NCI-H2081 (cell line): ENCODE measurements around the gene KLHL6.
"Not testable (repeated sequence)": the region's sequence is repeated elsewhere in the genome, so short reads cannot be mapped to it uniquely, and the experiment has no call there.

Experiments
- DNase-seq, 2 experiments: peaks; one replicate each; lab custom pipeline; 2025; lab: John Stamatoyannopoulos, UW

Gene KLHL6

DNA sequence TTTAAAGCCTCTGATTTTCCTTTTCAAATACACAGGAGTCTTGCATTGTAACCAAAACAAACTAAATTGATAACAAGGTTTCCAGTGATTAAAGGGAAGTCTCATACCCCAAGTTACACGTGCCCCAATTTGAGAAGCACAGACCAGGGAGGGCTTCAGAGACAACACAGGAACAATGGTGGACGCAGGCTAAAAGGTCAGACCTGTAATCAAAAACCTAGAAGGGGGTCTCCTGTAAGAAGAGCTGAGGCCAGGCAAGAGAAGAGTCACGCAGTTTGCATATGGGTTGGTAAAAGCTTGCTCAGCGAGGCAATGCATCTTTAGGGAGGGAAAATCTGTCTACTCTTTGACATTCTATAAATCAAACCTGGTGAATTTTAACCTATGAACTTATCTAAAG is 68.5 kb downstream of the KLHL6 start:
- DNase-seq = no peak

DNA sequence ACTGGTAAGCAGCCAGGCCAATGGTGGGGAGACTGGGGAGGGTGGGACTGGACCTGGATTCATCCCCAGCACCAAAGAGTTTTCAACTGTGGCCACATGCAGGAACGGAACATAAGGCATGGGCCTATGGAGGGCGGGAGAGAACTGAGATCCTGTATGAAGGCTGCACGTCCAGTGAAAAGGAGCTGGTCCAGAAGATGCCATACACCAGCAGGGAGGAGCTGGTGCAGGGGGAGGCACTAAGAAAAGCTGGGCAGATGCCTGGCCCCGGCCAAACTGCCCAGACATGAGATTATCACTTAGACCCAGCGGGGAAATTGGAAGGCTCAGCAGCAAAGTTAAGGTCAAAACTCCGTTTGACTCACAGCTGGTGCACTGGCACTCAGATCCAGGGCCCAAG is 69.0 kb downstream of the KLHL6 start:
- DNase-seq = no peak

DNA sequence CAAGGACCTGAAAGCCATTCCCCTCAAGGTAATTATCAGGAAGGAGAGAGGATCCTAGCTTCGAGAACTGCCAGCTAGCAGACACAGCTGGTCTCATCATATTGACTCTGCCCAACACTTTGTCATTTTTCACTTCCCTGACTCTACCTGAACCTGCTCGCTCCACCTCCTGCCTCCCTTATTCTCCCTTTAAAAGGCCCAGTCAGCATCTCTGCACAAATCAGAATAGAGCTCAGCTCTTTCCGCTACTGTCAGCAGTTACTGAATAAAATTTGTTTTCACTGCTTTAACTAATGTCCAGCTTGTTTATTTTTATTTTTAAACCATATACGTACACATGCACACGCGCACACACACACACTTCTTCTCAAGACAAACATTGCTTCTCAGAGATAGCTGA is 69.9 kb downstream of the KLHL6 start:
- no peak for DNase-seq

DNA sequence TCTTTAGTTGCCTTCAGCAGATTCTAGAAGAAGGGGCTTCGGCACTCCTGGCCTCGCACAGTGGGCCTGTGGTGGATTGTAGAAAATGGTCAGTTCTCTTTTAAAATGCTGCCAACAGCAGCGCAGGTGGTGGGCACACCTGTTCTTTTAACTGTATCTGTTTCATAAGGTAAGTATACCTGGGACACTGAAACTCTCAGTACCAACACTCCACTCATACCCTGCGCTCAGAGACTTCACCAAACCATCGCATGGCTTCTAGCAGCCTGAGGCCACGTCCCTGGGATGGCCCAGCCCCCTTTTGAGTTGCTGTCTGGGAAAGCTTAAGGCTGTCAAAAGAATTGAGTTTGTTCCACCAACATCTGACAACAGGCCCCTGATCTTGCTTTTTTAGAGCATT is 70.4 kb downstream of the KLHL6 start:
- DNase-seq = no peak

DNA sequence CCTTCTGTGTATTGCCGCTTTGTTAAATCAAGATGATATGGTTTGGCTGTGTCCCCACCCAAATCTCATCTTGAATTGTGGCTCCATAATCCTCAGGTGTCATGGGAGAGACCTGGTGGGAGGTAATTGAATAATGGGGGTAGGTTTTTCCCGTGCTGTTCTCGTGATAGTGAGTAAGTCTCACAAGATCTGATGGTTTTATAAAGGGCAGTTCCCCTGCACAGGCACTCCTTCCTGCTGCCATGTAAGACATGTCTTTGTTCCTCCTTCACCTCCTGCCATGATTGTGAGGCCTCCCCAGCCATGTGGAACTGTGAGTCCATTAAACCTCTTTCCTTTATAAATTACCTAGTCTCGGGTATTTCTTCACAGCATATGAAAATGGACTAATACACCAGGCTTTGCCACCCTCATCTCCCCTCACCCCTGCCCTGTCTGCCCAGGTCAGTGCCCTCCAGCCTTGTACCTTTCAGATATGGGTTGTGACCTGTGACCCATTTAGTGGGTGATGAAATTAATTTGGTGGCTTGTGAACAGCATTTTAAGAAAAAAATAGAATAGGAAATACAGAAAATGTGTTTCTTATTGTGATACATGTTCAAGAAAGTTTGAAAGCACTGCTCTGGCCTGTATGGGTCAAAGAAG is 71.0 kb downstream of the KLHL6 start:
- no peak for DNase-seq

DNA sequence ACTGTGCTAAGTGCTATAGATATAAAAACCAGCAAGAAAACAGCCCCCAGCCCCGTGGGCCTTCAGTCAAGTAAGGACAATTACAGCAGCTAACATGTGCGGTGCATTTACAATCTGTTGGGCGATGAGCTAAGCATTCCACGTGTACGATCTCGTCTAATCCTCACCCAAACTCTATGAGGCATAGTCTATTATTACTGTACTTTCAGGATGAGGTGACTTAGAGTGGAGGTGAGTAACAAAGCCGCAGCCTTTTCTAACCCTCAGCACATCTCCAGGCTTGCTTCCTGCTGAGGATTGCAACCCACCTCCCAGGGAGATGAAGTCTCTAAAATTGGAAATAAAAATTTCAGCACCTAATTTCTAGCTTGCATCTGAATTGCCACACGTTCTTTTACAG is 73.9 kb downstream of the KLHL6 start:
- DNase-seq = no peak

DNA sequence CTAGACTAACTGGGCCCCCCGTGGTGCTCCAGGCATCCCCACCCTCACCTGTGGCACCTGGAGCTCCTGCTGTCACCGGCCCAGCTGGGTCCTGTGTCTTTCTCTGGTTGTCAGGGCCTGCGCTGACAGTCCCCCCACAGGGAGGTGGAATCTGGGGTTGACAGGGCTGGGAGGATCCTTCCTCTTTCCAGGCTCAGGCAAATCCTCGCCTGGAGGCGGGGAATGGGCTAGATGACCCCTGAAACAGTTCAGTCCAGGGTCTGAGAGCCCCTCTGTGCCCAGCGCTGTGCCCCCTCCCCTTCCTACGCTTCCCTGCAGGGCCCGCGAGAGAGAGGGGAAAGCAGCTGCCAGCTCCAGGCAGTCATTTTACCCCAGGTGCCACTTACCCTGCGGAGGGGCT is 77.0 kb downstream of the KLHL6 start:
- DNase-seq = peak; percentile 97 to 99

DNA sequence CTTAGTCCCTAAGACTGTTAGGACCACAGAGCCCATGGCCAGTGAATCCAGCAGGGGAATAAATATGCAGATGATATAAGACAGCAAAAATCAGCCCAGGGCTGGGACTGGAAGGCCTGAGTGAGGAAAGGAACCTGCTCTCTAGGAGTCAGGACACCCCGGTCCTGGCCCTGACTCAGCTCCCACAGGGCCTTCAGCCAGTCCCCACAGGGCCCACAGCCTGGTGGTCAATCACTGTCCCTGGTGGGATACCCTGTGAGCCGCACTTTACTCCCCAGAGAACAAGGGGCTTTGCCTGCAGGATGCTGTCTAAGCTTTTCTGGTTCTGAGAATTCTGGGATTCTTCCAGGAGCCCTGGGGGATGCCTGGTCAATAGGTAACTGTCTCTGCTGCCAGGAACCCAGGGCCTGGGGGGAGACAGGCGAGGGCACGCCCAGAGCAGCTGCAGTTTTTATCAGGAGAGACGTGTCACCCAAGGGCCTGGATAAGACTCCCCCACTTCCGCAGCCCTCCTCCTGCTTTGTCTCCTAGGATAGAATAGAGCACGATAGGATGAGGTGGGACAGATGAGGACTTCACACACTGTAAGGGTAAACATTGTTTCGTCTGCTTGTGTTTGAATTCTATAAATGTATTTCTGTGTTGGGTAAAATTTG is 77.6 kb downstream of the KLHL6 start:
- peak; percentile 97 to 99 for DNase-seq

DNA sequence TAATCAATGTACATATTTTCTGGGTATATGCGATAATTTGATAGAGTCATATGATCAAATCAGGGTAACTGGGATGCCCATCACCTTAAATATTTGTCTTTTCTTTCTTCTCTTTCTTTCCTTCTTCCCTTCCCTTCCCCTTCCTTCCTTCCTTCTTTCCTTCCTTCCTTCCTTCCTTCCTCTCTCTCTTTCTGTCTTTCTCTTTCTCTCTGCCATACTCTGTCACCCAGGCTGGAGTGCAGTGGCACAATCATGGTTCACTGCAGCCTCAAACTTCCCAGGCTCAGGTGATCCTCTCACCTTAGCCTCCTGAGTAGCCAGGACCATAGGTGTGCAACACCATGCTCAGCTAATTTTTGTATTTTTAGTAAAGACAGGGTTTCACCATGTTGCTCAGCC is 79.7 kb downstream of the KLHL6 start:
- DNase-seq = not testable (repeated sequence)

DNA sequence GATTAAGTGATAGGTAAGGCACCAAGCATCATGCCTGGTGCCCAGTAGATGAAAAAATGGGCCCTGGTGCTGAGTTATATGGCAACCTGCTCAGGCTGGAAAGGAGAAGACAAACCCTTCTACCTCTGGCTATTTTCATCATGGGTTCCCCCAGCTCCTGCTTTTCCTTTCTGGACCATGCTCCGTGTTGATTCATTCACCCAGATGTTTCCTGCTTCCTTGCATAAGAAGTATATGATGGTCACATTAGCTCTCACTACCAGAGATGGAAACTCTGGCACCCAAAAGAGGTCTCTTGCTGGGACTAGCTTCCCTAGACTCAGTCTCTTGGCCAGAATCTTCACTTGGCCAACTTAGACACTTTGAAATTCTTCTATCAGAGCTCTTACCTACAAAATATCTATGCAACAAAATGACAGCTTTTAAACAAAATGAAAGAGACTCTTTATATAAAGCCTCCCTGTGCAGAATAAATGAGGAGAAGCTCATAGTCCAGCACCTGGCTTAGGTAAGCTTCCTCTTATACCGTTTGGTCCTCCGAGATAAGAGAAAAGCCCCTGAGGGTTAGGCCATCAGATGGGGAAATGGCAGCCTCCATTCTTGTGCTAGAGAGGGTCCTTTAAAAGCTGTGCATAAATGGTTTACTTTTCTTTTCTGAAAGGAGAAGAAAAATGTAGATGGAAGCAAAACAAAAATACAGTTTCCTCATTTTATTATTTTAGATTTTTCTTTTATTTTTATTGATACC is 80.3 kb downstream of the KLHL6 start:
- no peak for DNase-seq

DNA sequence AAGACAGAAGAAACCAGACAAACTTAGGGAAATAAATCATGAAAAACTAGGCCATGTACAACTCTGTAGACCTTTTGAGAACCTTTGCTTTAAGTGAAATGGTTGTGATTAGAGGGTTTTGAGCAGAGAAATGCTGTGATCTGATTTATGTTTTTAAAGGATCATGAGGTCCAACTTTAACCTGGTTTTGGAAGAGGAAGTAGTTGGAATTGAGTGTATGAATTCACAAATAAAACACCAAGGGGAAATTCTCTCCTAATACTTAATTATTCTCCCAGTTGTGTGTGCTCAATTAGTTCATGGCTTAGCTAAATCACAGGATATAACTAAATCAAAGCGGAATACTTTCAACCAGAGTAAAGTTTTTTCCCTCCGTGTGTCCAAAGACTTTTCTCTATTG is 81.5 kb downstream of the KLHL6 start:
- DNase-seq = no peak

DNA sequence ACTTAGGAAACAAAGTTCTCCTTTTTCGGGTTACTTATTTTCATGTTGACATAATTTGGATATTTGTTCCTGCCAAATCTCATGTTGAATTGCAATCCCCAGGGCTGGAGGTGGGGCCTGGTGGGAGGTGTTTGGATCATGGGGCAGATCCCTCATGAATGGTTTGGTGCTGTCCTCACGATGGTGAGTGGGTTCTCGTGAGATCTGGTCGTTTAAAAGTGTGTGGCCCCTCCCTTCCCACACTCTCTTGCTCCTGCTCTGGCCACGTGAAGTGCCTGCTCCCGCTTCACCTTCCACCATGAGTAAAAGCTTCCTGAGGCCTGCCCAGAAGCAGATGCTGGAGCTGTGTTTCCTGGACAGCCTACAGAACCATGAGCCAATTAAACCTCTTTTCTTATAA is 83.4 kb downstream of the KLHL6 start:
- no peak for DNase-seq

DNA sequence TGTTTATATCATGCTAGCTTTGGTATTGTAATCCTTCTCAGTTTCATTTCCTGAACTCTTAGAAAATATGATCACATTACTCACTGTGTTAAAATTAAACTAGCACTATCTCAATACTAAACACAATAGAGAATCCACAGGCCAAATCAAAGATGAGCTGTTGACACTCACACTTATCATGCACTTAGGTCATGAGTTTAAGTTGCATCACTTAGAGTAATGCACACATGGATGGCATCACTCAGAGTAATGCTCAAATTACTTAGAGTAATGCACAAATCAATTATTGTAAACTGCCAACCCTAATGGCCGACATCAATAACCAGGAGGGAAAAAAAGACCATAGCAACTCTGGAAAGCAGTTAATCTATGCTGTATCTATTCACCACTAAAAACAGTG is 87.1 kb downstream of the KLHL6 start:
- DNase-seq = no peak

DNA sequence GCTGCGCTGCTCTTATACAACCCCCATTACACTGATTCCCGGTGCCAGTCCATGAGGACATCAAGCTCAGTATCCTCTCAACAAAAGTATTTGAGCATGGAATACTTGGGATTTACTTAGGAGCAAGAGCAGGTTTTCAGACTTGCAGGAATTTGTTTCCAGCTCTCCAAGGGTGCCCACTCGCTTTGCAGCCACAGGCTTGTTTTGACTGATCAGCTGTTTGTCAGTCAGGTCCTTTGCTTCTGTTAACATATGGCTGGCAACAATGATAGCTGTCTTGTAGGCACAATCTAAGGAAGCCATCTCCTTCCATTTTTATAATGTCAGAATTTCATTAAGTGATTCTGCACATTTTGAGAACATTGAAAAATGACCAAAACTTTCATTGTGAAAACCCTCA is 88.9 kb downstream of the KLHL6 start:
- no peak for DNase-seq

DNA sequence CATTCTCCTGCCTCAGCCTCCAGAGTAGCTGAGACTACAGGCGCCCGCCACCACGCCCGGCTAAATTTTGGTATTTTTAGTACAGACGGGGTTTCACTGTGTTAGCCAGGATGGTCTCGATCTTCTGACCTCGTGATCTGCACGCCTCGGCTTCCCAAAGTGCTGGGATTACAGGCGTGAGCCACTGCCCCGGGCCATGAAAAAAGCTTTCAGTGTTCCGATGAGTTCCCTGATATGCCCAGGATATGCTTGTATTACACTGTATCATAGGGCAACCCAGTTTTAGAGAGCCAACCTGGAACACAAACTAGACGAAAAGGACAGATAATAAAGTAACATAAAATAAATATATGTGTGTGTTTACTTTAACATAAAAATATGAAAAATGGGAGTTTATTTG is 89.8 kb downstream of the KLHL6 start:
- DNase-seq = not testable (repeated sequence)

DNA sequence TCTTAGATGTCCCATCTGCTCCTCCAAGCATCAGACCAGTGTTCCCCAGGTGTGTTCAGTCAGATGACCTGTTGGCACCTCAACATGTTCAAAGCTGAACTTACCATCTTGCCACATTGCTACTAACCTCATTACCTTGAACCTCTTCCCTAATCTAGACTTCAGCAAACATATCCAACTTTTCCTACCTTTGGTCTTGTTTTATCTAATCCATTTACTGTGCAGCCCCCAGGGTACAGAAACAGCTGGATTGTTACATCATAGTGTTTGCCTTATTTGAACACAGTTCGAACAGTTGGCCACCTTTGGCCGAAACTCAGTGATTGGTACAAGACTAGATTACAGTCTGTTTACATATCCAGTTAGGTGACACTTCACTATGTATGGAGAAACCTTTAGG is 91.0 kb downstream of the KLHL6 start:
- no peak for DNase-seq

DNA sequence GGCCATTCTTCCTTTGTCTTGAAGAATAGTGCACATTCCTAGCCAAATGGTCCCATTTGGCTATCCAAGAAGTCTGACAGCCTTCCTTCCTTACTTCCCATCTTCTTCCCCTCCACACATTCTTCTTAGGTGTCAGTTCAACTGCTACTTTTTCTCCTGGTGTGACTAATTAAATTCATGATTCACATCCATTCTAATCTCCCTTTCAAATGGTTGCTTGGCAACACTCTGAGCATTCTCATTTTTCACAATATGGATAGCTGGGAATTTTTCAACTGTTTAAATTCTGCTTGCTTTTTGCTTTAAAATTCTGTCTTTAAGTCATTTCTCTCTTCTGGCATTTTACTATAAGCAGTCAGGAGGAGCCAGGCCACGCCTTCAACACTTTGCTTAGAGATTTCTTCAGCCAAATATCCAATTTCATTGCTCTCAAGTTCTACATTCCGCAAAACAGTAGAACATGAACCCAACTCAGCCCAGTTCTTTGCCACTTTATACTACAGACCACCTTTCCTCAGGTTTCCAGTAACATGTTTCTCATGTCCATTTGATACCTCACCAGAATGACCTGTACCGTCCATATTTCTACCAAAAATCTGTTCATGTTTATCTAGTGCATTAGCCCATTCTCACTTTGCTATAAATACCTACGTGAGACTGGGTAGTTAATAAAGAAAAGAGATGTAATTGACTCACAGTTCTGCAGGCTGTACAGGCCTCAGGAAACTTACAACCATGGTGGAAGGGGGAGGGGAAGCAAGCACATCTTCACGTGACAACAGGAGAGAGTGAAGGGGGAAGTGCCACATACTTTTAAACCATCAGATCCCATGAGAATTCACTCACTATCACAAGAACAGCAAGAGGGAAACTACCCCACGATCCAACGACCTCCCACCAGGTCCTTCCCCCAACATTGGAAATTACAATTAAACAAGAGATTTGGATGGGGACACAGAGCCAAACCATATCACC is 95.1 kb downstream of the KLHL6 start:
- no peak for DNase-seq

DNA sequence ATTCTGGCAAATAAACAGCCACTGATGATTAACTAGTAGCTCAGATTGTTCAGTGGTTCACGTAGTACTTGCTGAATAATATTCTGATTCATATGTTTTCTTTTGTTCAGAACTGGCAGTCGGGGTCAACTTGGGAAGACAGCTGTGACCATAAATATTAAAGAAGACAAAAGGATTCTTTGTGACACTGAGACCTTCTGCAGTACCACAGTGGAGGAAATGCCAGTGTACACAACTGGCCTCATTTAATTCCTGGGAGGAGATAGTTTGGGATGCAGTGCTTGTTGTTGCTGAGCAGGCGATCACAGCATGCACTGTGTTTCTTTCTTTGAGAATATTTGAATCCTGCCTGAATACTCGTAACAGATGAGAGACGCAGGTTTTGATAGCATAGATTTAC is 100.4 kb downstream of the KLHL6 start:
- DNase-seq = peak; percentile 51

DNA sequence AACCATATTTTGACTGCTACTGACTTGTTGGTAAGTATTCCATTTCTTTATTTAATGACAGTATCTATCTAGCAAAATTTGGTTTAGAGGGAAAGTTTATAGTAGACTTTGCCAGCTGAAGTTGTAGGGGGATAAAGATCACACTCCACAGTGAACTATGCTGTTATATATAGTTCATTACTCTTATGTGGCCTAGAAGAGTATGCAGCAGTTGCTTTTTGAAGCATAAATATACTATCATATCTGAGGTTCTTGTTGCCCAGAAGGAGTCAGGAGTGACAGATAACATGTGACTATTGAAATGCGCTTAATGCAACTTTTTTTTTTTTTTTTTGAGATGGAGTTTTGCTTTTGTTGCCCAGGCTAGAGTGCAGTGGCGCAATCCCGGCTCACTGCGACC is 101.4 kb downstream of the KLHL6 start:
- no peak for DNase-seq

DNA sequence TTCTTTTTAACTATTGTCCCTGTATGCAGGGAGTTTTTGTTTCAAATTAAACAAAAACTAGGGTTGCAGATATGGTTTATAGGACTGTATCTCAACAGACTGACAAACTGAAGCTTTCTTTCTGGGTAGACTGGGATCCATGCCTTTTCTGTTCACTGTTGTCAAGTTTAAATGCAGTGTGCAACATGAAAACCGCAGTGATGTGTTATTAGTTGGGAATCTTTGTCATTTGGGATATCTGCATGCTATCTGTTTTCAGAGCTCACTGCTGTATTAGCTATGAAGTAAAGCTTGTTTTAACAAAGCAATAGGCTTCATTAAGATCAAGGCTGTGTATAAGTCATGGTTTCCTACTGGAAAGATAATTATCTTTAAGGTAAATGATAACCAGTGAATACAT is 105.7 kb downstream of the KLHL6 start:
- DNase-seq = no peak

DNA sequence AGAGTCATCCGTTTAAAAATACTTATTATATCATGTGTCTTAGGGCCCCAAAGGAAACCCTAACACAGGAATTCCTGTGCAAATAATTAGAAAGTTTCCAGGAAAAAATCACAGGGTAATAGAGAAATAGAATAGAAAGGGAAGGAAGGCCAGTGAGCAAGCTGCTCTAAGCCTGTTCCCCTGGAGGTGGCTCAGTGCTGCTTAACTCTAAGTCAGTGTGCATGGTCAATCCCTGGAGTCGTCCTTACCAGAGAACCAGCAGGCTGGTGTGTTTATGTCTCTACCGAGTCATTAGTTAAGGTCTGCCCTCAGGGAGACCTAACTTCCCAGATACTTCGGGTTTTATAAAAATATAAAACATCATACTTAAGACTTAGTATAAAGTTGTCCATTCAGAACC is 106.1 kb downstream of the KLHL6 start:
- DNase-seq = peak in 1 of 2 experiments; percentile 46
